ENCODE measurements around the gene CHCHD6.
"Not testable (repeated sequence)": the region's sequence is repeated elsewhere in the genome, so short reads cannot be mapped to it uniquely, and the experiment has no call there.

CHCHD6 gene

DNA sequence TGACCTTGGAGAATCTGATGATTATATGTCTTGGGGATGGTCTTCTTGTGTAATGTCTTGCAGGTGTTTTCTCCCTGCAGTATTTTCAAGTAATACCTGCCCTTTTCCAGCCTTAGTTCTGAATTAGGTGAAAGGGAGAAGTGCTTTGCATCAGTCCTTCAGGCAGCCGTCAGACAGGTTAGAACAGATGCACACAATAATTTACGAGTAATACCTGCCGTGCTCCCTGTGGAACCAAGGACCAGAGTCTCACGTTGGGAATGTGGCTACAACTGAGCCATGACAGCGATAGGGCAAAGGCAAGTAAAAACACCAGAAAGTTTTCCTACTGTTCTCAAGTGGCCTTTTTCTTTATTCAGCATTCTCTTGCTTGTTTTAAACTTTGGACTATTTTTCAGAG lies 69.1 kb downstream of the CHCHD6 start:
- no peak for DNase-seq

DNA sequence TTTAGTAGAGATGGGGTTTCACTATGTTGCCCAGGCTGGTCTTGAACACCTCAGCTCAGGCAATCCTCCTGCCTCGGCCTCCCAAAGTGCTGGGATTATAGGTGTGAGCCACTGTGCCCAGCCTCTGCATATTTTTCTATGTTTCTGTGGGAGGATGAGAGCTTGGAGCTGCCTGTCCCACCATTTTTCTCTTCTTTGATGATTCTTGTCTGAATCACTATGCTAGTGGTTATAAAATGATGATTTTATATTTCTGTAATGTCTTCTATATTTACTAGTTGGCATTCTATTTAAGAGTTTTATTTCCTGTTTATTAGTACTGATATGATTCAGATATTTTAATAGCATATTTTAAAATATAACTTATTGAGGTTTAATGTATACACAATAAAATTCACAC lies 69.7 kb downstream of the CHCHD6 start:
- DNase-seq: no peak

DNA sequence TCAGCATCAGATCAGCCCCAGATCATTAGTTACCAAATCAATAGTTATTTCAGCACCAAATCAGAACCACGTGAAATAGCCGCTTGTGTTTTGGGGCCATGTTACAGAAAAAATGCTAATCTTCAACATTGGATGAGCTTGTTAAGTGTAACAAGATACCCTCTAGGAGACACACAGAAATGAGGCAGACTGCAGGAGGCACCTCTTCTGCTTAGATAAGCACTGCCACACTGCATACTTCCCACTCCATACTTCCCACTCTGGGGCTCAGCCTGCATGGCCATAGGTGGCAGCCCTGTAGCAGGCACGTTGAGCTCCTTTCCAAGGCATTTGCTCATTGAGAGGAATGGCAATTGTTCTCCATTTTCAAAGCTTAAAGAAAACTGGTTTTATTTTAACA lies 73.3 kb downstream of the CHCHD6 start:
- no peak for DNase-seq

GRCh38 chr3:126780666-126781065 lies 76.6 kb downstream of the CHCHD6 start:
- DNase-seq: no peak

DNA sequence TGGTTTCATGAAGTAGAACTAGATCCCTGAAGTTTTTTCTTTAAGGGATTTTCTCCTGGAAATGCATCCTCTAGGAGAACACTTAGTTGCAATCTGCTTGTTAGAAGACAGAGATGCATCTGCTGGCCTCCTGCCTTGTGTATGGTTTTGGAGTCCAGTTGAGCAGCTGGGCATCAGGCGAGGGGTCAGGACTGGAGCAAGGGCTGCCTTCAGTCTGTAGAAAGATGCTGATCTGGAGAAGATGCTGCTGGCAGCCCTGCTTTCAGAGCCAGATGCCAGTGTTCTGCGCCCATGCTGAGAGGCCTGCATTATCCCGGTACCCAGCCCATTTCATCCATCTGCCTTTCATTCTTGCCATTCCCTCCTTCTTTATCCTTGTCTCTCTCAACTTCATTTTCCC lies 77.4 kb downstream of the CHCHD6 start:
- no peak for DNase-seq

DNA sequence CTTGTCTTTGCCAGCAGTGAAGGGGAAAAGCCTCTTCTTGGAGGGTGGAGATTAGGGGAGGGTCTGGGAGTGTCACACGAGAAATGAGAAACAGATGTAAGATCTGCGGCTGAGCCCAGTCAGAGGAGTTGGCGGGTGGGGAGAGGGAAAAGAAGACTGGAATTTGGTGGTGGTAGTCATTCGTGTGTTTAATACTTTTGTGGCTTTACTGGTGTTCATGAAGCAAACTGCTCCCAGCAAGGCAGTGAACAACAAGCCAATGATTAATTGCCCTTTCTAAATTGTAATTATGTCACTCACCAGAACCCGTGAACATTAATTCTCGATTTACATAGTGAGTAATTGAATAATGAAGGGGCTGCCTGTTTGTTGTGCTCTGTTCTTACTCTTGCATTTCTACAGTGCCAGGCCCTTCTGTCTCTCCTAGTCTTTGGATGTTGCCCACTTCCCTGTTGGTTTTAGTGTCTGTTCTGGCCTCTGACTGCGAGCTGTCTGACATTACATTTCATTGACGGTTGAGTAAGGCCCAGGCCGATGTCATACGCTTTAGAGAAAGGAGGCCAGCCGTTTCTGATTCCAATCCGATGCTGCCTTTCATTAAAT lies 78.0 kb downstream of the CHCHD6 start:
- DNase-seq: no peak

DNA sequence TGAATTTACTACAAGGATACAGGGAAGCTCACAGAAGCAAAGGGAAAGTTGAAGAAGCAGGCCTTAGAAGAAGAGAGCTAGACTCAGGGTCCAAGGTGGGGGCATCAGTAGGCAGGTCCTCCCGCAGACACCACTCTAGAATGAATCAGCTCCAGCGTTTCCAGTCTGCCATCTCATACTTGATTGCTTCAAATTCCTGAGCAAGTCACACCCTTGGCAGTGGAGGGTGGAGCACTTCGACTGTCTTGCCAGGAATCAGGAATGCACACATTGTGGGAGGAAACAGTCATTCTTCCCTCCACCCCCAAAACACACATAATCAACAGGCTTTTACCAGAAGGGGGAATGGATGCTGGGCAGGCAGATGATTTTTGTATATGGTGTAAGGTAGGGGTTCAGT lies 78.5 kb downstream of the CHCHD6 start:
- no peak for DNase-seq

- no peak for DNase-seq
Observed at GRCh38 chr3:126784254-126784653, 80.2 kb downstream of the CHCHD6 start.

DNA sequence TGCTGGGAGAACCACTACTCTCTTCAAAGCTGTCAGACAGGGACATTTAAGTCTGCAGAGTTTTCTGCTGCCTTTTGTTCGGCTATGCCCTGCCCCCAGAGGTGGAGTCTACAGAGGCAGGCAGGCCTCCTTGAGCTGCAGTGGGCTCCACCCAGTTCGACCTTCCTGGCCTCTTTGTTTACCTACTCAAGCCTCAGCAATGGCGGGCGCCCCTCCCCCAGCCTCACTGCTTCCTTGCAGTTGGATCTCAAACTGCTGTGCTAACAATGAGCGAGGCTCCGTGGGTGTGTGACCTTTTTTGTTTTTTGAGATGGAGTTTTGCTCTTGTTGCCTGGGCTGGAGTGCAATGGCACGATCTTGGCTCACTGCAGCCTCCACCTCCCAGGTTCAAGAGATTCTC lies 87.3 kb downstream of the CHCHD6 start:
- not testable (repeated sequence) for DNase-seq

GRCh38 chr3:126792998-126793397 lies 89.0 kb downstream of the CHCHD6 start:
- DNase-seq: no peak

GRCh38 chr3:126797563-126797962 lies 93.5 kb downstream of the CHCHD6 start:
- DNase-seq: no peak

DNA sequence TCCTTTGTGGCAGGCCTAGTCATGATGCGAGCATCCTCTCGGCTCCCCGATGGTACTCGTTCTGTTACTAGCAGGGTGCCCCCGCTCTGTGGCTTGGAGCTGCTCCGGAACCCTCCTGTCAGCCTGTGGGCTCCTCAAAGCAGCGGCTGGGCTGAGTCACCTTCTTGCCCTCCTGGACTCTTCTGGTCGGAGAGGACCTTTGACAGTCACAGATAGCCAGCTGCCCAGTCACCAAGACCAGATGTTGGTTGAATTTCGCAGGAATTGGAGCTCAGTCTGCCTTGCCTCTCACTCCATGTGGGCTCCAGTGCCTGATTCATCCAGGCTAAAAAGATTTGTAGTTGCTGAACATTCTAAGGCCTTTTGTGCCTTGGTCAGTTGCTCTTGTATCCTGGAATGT lies 94.5 kb downstream of the CHCHD6 start:
- DNase-seq: no peak

DNA sequence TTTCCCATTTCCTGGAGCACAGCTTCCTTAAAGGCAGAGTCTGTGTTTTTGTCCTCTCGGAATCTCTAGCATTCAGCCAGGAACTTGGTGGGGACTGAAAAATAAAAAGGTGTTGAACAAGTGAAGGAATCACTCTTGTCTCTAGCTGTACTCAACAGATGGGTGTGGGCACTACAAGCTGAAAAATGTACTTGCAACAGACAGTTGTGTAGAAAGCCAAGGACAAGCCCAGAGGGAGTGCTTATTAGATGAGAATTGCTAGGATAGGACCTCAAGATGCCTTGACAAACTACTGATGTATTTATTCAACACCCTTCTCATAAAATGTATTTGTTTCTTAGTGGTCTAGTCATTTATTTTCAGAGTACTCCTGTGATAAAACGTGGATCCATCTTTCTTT lies 95.1 kb downstream of the CHCHD6 start:
- DNase-seq: no peak

DNA sequence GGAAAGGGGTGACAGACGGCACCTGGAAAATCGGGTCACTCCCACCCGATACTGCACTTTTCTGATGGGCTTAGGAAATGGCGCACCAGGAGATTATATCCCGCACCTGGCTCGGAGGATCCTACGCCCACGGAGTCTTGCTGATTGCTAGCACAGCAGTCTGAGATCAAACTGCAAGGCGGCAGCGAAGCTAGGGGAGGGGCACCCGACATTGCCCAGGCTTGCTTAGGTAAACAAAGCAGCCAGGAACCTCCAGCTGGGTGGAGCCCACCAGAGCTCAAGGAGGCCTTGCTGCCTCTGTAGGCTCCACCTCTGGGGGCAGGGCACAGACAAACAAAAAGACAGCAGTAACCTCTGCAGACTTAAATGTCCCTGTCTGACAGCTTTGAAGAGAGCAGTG lies 97.3 kb downstream of the CHCHD6 start:
- not testable (repeated sequence) for DNase-seq

GRCh38 chr3:126807795-126808194 lies 103.8 kb downstream of the CHCHD6 start:
- no peak for DNase-seq

GRCh38 chr3:126811530-126811929 lies 107.5 kb downstream of the CHCHD6 start:
- no peak for DNase-seq

GRCh38 chr3:126816298-126816697 lies 112.3 kb downstream of the CHCHD6 start:
- no peak for DNase-seq

GRCh38 chr3:126816986-126817777 lies 113.1 kb downstream of the CHCHD6 start:
- DNase-seq: no peak

GRCh38 chr3:126817781-126818180 lies 113.7 kb downstream of the CHCHD6 start:
- no peak for DNase-seq

DNA sequence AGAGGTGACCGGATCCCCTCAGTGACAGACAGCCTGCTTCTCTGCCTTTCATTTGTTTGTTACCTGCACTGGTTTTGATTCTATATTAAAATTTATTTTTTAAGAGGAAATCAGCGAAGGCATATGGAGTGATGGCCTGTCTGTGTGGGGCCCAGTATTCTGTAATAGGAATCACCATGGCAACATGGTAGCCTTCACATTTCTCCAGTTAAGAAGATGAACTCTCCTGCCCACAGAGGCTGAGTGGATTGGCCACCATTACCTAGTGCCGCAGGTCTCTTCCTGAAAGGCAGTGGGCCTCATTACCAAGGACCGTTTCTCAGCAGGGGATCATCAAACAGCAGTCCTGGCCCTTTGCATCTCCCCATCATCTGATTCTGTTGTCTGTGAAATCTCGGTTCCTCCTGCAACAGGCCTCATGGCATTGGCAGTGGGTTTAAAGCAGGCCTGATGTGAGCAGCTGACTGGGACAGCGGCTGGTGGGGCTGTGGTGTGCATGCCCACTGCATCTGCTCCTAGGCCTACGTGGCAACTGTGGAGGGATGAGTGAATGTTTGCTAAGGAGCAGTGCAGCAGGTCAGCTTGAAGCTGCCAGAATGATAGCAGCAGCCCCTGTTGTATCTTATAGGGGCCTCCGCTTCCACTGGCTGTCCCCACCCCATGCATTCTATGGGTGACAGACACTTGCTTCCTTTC lies 114.5 kb downstream of the CHCHD6 start:
- no peak for DNase-seq

GRCh38 chr3:126826693-126827092 lies 122.7 kb downstream of the CHCHD6 start:
- DNase-seq: no peak

GRCh38 chr3:126827121-126827520 lies 123.1 kb downstream of the CHCHD6 start:
- no peak for DNase-seq

DNA sequence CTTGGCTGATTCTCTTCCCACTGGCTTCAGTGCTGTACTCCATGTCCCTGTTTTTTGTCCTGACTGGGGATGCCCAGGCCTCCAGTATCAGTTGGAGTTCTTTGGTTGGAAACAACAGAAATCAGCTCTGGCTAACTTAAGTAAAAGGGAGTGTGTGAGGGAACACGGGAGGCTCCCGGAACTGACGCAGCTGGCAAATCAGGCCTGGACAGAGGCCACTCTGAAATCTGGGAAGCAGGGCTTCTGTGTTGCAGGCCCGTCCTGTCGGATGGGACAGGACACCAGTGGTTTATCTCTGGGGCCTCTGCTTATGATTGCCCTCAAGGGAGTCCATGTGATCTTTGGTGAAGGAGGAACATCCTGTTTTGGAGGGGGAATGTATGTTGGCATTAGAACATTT lies 124.3 kb downstream of the CHCHD6 start:
- DNase-seq: no peak

DNA sequence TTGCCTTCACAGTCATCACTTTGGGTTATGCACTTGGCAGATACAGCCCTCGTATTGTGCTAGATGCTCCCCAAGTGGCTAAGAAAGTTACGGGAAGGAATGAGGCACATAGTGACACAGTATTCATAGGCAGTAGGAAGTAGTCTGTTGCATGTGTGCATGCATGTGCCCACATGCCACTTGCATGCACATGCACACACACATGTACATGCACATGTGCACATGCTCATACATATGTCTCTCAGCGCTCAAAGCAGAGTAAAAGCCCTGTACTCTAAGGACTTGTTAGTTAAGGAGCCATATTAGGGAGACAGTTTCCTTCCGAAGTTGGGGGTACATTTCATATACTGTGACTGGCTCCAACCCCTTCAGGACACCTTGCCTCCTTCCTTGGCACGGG lies 128.9 kb downstream of the CHCHD6 start:
- DNase-seq: no peak

Measured in hematopoietic multipotent progenitor cell treated with erythropoietin and hydrocortisone succinate and interleukin-3 and kit ligand, for 8 days (in vitro differentiated cells).